ENCODE measurements around the gene METAP1D. TPM values are rescaled to one million over a fixed set of nuclear protein-coding genes. Genes with fewer than 3 reads are reported as not detected.

The METAP1D gene
- total RNA-seq, 6 donors from 2014 or later: 0.11 to 6.3 (median 2.9) TPM

DNA sequence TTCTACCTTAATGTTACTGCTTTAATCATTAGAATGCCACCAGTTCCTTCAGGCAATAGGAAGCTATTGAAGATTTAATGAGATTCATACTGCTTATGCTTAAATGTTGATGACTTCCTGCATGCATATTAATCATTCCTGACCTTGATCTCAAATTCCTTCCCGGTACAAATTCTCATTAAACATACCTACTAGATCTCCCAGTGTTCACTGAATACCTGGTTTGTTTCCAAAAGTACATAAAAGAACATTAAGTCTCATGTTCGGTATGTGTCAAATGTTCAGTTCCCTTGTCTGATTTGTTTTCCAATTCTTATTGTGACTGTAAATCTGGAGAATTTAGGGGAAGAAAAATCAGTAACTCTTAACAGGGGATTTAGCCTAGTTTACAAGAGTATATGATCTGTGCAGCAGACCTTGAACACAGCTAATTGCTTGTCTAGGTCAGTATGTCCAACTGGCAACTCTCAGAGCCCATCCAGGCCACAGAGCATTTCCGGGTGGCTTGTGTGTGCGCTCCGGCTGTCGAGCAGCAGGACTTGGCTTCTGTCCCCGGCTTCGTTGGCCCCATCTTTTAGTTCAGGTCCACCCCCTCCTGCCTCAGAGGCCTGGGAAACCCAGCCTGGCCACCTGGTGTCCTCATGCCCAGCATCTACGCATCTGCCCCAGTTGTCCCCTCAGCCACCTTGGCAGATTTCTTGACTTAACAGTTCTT, 13.1 kb downstream of the METAP1D start:
- peak in 1 of 2 donors; percentile 26 for DNase-seq
- H3K36me3 ChIP-seq: no peaks in the 10 kb centered on the region
- H3K27ac ChIP-seq: no peak overlapping the region
- no peak overlapping the region for H3K4me3 ChIP-seq
- no peak for ATAC-seq (ENCODE audit: low FRiP score in 2 of 2)
- H3K9me3 ChIP-seq: no peaks in the 10 kb centered on the region
- 70 to 79% methylated on average over 5 to 9 of the region's 9 CpGs for WGBS, 2 donors
- TF ChIP-seq EP300 (IDR thresholded peaks at IDR 0.05) (no peak), POLR2AphosphoS5 (IDR thresholded peaks at IDR 0.05) (no peak), POLR2A (IDR thresholded peaks at IDR 0.05) (no peak)
- TF ChIP-seq, protein P1, sequence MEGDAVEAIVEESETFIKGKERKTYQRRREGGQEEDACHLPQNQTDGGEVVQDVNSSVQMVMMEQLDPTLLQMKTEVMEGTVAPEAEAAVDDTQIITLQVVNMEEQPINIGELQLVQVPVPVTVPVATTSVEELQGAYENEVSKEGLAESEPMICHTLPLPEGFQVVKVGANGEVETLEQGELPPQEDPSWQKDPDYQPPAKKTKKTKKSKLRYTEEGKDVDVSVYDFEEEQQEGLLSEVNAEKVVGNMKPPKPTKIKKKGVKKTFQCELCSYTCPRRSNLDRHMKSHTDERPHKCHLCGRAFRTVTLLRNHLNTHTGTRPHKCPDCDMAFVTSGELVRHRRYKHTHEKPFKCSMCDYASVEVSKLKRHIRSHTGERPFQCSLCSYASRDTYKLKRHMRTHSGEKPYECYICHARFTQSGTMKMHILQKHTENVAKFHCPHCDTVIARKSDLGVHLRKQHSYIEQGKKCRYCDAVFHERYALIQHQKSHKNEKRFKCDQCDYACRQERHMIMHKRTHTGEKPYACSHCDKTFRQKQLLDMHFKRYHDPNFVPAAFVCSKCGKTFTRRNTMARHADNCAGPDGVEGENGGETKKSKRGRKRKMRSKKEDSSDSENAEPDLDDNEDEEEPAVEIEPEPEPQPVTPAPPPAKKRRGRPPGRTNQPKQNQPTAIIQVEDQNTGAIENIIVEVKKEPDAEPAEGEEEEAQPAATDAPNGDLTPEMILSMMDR (IDR thresholded peaks at IDR 0.05): no peak
- no peaks in the 10 kb centered on the region for H3K27me3 ChIP-seq
- H3K4me1 ChIP-seq: peaks cover 0 to 4% (median 0%) of the 10 kb centered on the region in 4 donors

DNA sequence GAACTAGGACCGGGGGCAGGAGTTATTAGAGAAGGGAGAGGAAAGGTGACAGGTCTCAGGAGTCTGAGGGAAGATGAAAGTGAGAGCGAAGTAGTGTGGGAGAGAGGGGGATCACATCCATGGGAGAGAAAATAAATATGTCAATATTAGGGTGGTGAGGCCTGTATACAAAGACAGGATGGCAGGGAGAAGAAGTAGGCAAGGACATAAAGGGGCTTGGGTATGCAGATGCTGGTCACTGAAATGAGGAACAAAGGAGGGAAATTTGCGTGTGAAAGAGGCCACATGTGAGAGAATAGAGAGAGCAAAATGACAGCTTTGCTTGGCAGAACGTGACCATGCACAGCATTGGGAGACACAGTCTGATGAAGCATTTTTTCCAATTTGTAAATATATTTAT, 13.6 kb downstream of the METAP1D start:
- TF ChIP-seq, protein P1 (IDR thresholded peaks at IDR 0.05): no peak
- TF ChIP-seq EP300 (IDR thresholded peaks at IDR 0.05) (no peak), POLR2A (IDR thresholded peaks at IDR 0.05) (no peak)
- H3K27me3 ChIP-seq: no peaks in the 10 kb centered on the region
- peaks cover 0 to 4% (median 0%) of the 10 kb centered on the region in 4 donors for H3K4me1 ChIP-seq
- DNase-seq (no peak), ATAC-seq (ENCODE audit: low FRiP score in 2 of 2) (no peak)
- H3K9me3 ChIP-seq: no peaks in the 10 kb centered on the region
- H3K36me3 ChIP-seq: no peaks in the 10 kb centered on the region
- 76 to 77% methylated on average over 4 of the region's 4 CpGs for WGBS, 2 donors
- H3K4me3 ChIP-seq: no peak overlapping the region
- H3K27ac ChIP-seq: no peak overlapping the region

DNA sequence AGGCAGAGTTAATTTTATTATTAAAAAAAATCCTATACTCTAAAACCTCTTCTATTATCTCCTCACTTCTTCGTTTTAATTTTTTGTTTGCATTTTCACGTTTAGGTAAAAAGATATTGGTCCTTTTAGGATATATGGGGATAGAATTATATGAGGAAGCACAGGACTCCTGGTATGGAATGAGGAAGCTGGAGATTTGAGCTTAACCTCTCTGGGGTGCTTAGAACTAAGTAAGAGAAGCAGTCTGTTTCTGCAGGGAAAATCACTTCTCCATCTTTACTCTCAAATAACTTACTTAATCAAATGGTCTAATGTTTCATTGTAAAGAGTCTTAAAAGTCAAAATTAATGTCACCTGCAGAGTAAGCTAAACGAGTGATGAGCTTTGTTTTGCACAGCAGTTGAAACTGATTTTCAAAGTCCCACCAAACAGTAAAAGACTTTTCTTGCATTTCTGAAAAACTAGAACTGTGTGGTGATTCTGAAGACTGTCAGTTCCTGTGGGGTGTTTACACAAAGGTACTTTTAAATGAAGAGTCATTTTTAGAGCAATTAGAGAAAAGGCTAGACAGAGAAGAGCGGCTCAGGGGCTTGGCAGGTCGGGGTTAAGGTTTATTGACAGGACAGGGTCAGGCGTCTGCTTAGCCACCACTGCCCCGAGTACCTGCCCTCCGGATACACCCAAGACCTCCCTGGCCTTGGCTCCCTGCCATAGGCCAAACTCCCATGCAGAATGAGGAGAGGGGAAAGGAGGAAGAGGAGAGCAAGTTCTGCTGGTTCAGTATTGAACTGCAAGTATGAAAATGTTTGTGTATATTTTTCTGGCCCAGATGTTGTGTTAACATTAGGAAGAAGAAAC, 21.6 kb downstream of the METAP1D start:
- Histone ChIP-seq H3K27ac (no peak overlapping the region), H3K36me3 (no peaks in the 10 kb centered on the region), H3K4me1 (peaks cover 0 to 6% (median 0%) of the 10 kb centered on the region in 4 donors), H3K27me3 (no peaks in the 10 kb centered on the region), H3K4me3 (no peak overlapping the region), H3K9me3 (no peaks in the 10 kb centered on the region)
- DNase-seq: no peak
- ATAC-seq (ENCODE audit: low FRiP score in 2 of 2): no peak
- 44 to 45% methylated on average over 8 of the region's 8 CpGs for WGBS, 2 donors
- TF ChIP-seq POLR2AphosphoS5 (IDR thresholded peaks at IDR 0.05) (no peak), POLR2A (IDR thresholded peaks at IDR 0.05) (no peak), EP300 (IDR thresholded peaks at IDR 0.05) (no peak)
- TF ChIP-seq, protein P1 (IDR thresholded peaks at IDR 0.05): no peak

DNA sequence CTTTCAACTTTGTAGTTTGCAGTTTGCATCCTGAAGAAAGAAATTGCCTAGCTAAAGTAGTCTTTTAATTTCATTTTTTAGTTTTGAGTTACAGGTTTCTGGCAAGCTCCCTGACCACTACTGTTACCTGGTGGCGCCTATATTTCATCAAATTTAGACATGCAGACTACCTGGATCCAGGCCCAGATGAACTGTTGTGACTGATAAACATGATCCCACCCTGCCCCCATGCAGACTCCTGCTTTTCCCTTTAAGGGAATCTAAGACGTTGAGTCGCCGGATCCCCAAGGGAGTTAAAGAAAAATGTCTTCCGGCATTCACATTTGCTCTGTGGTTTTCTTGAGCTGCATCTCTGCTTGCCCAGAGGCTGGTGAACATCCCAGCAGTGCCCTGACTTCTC, 22.2 kb downstream of the METAP1D start:
- Histone ChIP-seq H3K27me3 (no peaks in the 10 kb centered on the region), H3K4me1 (peaks cover 0 to 6% (median 0%) of the 10 kb centered on the region in 4 donors), H3K36me3 (no peaks in the 10 kb centered on the region), H3K9me3 (no peaks in the 10 kb centered on the region), H3K4me3 (no peak overlapping the region), H3K27ac (no peak overlapping the region)
- no peak for TF ChIP-seq POLR2A (IDR thresholded peaks at IDR 0.05)
- TF ChIP-seq POLR2AphosphoS5 (IDR thresholded peaks at IDR 0.05): no peak
- TF ChIP-seq EP300 (IDR thresholded peaks at IDR 0.05): no peak
- TF ChIP-seq, protein P1 (IDR thresholded peaks at IDR 0.05): no peak
- ATAC-seq (ENCODE audit: low FRiP score in 2 of 2) (no peak), DNase-seq (no peak)
- WGBS, 2 donors: 59 to 65% methylated on average over 5 of the region's 5 CpGs
